GM13976 (cell line): ENCODE measurements around the gene IRAG1.

Experiments
- DNase-seq: peaks from one replicate; pipeline ENCODE4 v3.0.0; 2012; ENCODE audit warnings: low spot score
- in situ Hi-C: fragments of 300-500 bp; cut with MboI; formaldehyde crosslinking; loops from one replicate; pipeline ENCODE4 v1.12.0; 2022; ENCODE audit warnings: low sequenced_read_pairs, mixed read lengths, inconsistent platforms; ENCODE audit not compliant: unreplicated experiment
- TF ChIP-seq, protein P1 (sequence below): IDR thresholded peaks from 2 replicates; pipeline ENCODE4 v1.5.1; 2012; ENCODE audit warnings: borderline replicate concordance, mild to moderate bottlenecking; ENCODE audit not compliant: insufficient read depth; ENCODE audit errors: extremely low read depth, missing control alignments, control extremely low read depth

The IRAG1 gene

DNA sequence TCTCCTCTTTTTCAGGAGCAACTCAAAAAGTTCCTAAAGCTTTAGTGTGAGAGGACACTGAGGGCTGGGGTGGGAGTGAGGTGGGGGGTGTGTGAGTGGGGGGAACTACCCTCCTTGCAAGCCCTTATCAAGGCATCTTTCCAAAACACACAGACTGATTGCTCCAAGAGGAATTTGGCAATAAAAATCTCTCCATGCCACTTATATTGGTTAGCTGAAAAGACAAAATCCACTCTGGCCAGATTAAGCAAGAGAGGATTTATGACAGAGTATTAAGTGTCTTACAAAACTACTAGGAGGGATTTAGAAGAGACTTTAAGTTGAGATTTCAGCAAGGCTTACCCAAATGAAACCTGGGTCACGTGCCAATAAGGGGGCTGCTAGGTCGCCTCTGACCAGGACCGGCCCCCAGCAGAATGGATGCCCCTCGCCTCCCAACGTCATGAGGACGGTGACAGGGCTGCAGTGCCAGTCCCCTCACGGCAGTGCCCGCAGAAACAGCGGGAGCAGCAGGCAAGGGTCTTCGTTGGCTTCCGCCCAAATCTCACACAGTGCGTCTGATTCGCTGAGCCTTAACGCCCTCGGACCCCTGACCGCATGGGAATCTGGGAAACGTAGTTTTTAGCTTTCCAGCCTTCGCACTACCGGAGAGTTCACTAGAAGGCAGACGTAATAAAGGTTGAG lies 35.4 kb upstream of the IRAG1 start:
- TF ChIP-seq, protein P1, sequence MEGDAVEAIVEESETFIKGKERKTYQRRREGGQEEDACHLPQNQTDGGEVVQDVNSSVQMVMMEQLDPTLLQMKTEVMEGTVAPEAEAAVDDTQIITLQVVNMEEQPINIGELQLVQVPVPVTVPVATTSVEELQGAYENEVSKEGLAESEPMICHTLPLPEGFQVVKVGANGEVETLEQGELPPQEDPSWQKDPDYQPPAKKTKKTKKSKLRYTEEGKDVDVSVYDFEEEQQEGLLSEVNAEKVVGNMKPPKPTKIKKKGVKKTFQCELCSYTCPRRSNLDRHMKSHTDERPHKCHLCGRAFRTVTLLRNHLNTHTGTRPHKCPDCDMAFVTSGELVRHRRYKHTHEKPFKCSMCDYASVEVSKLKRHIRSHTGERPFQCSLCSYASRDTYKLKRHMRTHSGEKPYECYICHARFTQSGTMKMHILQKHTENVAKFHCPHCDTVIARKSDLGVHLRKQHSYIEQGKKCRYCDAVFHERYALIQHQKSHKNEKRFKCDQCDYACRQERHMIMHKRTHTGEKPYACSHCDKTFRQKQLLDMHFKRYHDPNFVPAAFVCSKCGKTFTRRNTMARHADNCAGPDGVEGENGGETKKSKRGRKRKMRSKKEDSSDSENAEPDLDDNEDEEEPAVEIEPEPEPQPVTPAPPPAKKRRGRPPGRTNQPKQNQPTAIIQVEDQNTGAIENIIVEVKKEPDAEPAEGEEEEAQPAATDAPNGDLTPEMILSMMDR: no peak

DNA sequence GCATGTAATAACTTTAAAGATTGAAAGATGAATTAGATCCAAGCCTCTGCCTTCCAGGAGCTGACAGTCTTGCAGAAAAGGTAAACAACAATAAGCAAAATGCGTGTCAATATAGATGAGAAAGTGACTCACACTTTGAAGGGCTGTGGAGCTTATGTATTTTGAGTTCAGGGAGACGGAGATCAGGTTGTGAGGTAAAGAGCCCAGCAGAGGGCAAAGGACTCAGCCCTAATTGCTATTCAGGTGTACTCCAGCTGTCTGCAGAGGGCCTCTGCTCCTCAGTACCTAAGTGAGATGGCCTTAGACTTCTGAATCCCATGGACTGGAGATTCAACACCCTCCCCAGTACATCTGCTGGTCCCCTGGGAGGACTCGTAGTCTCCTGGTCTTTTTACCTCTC lies 34.6 kb upstream of the IRAG1 start:
- DNase-seq: no peak
- TF ChIP-seq, protein P1: no peak
- in situ Hi-C loops: no loop called here

More for the DNA sequence above, 35.4 kb upstream of the IRAG1 start:
- in situ Hi-C loops: no loop called here
- DNase-seq: no peak

DNA sequence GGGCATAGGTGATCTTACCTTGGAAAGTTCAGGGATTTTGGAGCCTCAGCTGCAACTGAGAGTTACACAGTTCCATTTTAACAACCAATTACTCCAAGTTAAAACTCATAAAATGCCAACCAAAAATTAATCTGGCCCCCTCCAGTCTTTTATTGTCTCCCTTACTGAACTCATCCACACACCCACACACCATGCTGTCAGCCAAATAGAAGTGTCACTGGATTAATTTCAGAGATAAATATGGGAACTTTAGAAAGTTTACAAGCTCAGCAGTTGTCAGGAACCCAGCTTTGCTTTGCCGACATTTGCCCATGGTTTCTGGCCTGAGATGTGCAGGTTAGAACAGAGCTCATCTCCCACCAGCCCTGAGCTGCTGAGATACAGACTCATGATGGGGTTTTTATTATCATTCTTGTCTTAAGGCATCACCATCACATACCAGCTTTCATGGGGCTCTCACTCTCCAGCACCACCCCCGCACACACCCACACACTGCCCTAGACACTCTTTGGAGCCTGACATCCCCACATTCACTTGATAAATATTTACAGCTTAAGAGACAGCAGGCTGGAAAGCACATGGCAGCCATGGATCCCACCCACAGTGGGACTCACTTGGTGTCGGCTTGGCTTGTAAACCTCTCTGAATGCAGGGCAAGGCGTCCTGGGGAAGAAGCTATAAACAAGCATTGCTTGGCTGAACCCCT lies 33.7 kb upstream of the IRAG1 start:
- no peak for DNase-seq
- in situ Hi-C loops: no loop called here

DNA sequence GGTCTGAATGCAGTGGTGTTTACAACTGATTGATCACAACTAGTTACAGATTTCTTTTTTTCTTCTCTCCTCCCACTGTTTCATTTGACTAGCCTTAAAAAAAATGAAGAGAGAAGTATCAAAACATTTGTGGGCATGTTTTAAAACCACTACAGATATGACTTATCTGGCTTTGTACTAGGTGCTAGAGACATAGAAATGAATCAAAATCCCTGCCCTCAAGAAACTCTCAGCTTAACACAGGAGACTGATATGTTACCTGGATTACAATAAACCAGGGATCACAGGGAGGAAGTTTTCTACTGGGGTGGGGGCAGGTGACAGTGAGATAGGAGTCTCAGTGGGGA lies 32.3 kb upstream of the IRAG1 start:
- DNase-seq: no peak
- TF ChIP-seq, protein P1: no peak
- in situ Hi-C loops: no loop called here

More for the DNA sequence above, 33.7 kb upstream of the IRAG1 start:
- TF ChIP-seq, protein P1: no peak

DNA sequence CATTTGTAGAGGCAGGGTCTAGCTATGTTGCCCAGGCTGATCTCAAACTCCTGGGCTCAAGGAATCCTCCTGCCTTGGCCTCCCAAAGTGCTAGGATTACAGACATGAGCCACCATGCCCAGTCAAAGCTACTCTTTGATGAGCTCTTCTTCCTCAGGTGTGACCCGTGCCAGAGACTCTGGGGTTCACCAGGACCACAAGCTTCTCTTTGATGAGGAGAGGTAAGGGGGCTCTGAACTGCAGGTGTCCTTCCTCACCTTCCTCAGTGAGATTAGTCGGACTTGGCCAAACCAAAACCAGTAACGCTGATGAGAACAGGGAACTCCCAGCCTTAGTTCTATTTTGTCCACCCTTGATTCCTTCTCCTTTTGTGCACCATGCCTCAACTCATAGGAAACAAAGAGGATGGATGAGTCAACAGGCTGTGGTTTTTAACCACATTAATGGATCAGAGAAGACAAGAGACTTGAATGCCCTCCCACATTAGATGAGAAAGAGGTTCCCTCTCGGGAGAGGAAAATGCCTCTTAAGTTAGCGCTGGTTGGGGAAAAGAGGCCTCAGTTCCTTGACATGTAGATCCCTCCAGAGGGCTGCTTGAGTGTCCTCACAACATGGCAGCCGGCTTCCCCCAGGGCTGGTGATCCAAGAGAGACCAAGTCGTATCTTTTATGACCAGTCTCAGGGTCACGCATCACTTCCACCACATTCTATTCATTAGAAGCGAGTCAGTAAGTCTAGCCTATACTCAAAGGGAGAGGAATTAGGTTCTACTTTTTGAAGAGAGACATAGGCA lies 31.8 kb upstream of the IRAG1 start:
- in situ Hi-C loops: no loop called here
- TF ChIP-seq, protein P1: no peak
- no peak for DNase-seq

DNA sequence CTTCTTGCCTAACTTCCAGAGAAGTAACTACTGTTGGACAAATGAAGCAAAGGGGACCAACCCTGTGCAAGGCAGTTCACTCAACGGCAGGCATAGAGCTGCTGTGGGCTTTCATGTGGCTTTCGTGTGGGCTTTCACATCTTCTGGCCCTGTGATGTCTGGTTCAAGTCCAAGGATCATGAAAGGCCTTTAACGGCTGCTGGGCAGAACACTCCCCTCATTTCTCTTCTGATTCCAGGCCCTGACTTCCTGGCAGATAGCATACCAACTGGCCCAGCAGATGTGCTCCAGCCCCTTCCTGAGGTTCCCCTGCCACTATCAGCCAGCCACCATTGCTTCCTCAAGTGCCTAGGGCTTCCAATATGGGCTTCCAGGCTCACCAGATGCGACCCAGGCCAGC lies 28.8 kb upstream of the IRAG1 start:
- in situ Hi-C loops: no loop called here
- DNase-seq: no peak
- TF ChIP-seq, protein P1: no peak
